WI38 (cell line): ENCODE data around the gene OTOA.
A peak's percentile ranks its signal among the peaks of the same experiment; 100 is the strongest.
"Not testable (repeated sequence)": the region's sequence is repeated elsewhere in the genome, so short reads cannot be mapped to it uniquely, and the experiment has no call there.

ENCODE experiments used
- H3K4me3 ChIP-seq: 2 replicates; pipeline ENCODE4 v1.5.1; 2011; ENCODE audit warnings: low read depth, mild to moderate bottlenecking, control low read depth, low read length
- CTCF ChIP-seq: IDR thresholded peaks from 2 replicates; pipeline ENCODE4 v1.5.1; 2012; ENCODE audit warnings: low read depth, mild to moderate bottlenecking, control low read depth, low read length

The OTOA gene

GRCh38 chr16:21625026-21625425, 38.7 kb upstream of the OTOA start:
- no peak for TF ChIP-seq CTCF
- no peak overlapping the region for H3K4me3 ChIP-seq

GRCh38 chr16:21626659-21627277, 37.0 kb upstream of the OTOA start:
- TF ChIP-seq CTCF = no peak
- peak overlapping the region; percentile 9; the same call in 1 of the 2 replicates for H3K4me3 ChIP-seq

- H3K4me3 ChIP-seq = no peak overlapping the region
- TF ChIP-seq CTCF = no peak
Observed at GRCh38 chr16:21628121-21628726, 35.5 kb upstream of the OTOA start.

GRCh38 chr16:21628772-21629171, 35.0 kb upstream of the OTOA start:
- TF ChIP-seq CTCF = no peak
- no peak overlapping the region for H3K4me3 ChIP-seq

- not testable (repeated sequence) for H3K4me3 ChIP-seq
Observed at GRCh38 chr16:21629616-21630539, 33.9 kb upstream of the OTOA start.

- not testable (repeated sequence) for H3K4me3 ChIP-seq
Observed at GRCh38 chr16:21630866-21631265, 32.9 kb upstream of the OTOA start.

- not testable (repeated sequence) for H3K4me3 ChIP-seq
Observed at GRCh38 chr16:21631376-21631775, 32.4 kb upstream of the OTOA start.

GRCh38 chr16:21631951-21632575, 31.7 kb upstream of the OTOA start:
- H3K4me3 ChIP-seq = not testable (repeated sequence)

GRCh38 chr16:21634216-21634615, 29.6 kb upstream of the OTOA start:
- TF ChIP-seq CTCF = no peak
- no peak overlapping the region for H3K4me3 ChIP-seq

- not testable (repeated sequence) for H3K4me3 ChIP-seq
Observed at GRCh38 chr16:21635694-21636093, 28.1 kb upstream of the OTOA start.
